GM10847 (cell line): Measurements from ENCODE around the gene HPSE2.

ENCODE experiments used
- POLR2A ChIP-seq: IDR thresholded peaks from 2 replicates; pipeline ENCODE4 v1.6.1; 2011; ENCODE audit not compliant: insufficient read length; ENCODE audit errors: extremely low read depth

HPSE2 gene

DNA sequence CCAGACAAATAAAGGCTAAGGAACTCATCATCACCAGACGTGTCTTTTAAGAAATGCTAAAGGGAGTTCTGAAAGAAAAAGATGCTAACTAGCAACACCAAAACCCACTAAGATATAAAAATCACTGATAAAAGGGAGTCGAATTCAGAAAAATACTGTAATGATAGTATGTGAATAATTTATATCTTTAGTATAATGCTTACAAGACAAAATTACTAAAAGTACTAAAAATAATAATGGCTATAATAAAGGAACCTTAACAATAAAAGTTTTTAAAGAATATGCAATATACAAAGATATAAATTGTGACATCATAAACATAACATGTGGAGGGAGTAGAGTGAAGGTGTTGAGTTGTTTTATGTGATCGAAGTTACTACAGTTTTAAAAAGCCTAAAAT, 28.3 kb downstream of the HPSE2 start:
- no peak for TF ChIP-seq POLR2A

DNA sequence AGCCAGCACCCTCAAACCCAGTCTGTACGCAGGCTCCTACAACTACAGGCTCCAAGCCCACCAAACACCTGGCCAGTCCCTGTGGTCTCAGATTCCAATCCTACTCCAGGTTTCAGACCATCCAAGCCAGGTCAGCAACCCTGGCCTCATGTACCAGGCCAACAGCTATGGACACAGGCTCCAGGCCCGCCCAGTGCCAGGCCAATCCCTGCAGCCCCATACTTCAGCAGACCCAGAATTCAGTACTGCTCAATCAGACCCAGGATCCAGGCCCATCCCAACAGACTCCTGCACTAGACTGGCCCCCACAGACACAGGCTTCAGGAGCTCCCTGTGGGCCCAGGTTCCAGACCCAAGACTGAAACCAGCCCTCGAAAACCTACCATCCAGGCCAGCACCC, 32.3 kb downstream of the HPSE2 start:
- TF ChIP-seq POLR2A, result no peak

DNA sequence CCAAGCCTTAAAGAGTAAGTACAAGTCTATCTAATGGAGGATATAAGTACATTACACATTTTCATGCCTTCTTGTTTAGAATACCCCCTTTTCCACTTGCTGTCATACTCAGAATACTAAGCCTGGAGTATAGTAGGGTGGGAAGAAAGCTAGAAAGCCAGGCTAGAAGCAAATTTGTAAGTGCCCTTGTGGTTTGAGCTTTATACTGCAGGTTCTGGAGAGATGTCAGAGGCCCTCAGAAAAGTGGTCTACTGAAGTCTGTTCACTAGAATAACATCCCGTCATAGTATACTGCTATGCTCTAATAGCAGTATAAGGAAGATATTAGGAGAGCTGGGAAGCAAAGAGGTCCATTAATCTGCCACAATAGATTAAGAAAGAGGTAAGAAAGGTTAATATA, 62.7 kb downstream of the HPSE2 start:
- TF ChIP-seq POLR2A, result no peak

DNA sequence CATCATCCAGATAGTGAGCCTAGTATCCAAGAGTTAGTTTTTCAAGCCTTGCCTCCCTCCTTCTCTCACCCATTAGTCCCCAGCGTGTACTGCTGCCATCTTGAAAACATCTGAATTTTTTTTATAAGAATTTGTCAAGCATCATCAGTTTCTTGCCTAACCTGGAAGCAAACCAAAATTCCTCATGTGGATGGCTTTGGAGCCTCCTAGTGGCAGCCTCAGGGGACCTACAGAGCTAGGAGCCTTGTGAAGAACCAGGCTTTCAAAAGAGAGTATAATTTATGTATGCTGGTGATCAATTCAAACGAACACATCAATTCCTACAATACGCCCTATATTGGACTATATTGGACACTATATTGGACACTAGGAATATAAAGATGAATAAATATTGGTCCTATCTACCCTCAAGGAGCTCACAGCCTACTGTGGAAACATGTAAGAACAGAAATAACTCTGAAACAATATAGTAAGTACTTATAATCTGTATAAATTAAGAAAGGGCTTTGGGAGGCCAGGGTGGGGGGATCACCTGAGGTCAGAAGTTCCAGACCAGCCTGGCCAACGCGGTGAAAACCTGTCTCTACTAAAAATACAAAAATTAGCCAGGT, 63.4 kb downstream of the HPSE2 start:
- TF ChIP-seq POLR2A, result no peak

DNA sequence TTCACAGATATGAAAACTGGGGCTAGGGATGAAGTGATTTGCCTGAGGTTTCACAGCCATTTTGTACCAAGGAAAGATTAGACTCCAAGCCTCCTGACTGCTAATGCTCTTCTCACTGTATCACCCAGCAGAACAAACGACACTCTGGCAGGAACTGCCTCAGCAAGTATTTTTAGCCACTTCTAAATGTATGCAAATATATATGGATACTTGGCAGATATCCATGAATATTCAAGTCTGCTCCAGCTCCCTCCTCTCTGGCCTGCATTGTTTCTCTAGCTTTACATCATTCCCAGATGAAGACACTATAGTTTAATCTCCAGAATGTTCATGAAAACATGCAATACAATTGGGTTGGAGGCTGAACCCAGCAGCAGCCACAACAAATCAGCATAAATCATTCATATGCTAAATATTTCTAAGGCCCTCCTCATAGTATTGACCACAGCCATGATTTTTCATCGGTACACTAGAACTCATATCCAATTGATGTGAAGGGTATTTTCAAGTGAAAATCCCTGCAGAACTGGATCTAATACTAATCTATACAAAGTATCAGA, 65.5 kb downstream of the HPSE2 start:
- TF ChIP-seq POLR2A, result no peak

DNA sequence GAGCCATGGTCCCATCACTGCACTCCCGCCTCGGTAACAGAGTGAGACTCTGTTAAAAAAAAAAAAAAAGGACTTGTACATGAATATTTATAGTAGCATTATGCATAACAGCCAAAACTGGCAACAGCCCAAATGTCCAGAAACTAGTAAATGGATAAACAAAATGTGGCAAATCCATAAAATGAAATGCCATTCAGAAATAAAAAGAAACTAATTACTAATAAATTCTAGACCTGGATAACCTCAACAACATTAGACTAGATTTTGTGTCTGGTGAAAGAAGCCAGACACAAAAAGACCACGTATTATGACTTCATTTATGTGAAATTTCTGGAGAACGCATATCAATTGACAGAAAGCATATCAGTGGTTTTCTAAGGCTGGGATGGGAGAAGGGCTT, 74.5 kb downstream of the HPSE2 start:
- TF ChIP-seq POLR2A, result no peak

DNA sequence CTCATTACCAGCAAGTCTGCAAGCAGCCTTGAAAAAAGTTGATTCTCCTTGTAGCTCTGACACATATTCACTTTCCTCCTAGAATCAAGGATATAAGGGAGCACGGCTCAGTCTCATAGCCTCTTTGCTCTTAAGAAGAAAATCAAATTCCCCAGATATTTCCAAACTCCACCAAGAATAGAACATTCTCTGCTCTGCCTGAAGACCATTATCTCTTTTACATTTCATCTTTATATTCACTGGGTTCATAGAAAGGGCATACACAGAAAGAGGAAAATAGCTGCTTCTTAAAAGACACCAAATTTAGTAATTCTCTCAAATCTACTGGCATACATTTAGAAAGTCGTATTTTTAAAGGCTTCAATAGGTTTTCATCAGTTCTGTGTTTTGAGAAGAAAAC, 92.0 kb downstream of the HPSE2 start:
- no peak for TF ChIP-seq POLR2A

DNA sequence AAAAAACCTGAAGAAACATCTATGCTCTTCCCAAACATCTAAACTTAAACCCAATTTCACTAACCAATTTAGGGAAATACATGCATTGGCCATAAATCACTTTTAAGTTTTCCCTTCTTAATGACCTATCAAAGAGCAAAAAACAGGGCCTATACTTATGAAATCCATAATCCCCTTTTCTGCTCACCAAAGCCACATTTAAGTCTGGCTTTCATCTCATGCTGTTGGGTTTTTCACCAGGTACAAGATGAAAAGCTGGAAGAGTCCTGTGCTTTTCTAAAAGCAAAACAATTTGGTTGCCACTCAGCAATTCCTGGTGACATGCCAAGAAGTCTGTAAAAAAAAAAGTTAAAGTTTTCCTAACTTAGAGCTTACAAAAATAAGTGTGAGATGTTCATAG, 92.6 kb downstream of the HPSE2 start:
- no peak for TF ChIP-seq POLR2A

DNA sequence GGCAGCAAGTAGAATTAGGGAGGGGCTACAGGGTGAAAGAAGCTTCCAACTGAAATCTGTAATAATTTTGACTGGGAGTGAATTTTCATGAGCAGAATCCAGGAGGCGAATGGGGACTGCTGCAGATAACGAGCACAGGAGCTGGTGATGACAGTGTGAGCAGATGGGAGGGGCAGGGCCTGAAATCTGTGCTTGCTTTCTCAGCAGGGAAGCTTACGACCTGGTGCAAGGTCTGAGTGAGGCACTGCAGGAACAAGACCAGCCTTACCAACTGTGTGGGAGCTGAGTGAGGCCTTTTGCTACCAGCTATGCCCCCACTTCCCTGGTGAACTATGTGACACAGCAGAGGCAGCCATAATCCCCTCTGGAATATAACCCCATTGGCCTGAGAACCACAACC, 109.8 kb downstream of the HPSE2 start:
- TF ChIP-seq POLR2A, result no peak

DNA sequence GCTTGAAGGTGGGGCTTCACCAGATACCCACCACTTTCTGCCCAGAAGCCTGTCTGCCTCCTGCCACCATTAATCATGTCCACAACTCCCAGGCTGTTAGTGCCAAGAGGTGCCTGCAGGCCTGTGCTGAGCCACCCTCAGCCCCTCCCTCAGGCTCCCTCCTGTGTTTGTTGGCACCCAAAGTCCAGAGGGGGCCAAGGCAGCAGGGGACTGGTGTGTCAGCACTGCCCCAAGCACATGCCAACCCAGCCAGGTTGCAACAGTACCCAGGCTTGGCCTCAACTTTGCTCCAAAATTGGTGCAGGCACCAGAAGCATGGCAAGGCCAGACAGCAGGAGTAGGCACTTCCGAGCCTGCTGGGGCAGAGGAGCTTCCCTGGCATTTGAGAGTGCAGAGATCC, 111.3 kb downstream of the HPSE2 start:
- no peak for TF ChIP-seq POLR2A

DNA sequence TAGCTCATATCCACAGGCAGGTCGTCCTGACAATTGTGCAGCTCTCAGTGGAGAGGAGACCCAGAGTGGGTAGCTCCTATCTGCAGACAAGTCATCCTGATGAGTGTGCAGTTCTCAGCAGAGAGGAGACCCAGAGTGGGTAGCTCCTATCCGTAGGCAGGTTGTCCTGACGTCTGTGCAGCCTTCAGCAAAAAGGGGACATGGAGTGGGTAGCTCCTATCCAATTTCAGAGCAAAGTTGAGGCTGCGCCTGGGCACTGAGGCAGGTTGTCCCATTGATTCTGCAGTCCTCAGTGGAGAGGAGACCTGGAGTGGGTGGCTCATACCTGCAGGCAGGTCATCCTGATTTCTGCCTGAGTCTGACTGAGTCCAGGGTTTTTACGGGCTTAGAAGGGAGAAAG, 111.8 kb downstream of the HPSE2 start:
- TF ChIP-seq POLR2A, result no peak

DNA sequence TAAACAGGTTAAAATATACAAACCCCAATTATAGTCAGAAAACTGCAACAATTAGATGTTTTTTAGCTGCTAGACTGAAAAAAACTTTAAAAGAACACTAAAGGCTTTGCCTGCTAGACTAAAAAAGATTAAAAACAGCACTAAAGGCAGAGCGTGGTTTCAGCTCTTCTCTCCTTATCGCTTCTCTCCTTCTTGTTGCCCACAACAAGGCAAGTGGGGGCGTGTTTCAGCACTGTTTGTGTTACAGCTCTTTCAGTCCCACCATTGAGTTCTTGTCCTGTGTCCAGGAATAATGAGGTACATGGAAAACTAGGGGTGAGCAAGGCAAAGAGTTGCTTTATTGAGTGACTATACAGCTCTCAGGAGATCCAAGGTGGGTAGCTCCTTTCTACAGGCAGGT, 112.3 kb downstream of the HPSE2 start:
- TF ChIP-seq POLR2A, result no peak

DNA sequence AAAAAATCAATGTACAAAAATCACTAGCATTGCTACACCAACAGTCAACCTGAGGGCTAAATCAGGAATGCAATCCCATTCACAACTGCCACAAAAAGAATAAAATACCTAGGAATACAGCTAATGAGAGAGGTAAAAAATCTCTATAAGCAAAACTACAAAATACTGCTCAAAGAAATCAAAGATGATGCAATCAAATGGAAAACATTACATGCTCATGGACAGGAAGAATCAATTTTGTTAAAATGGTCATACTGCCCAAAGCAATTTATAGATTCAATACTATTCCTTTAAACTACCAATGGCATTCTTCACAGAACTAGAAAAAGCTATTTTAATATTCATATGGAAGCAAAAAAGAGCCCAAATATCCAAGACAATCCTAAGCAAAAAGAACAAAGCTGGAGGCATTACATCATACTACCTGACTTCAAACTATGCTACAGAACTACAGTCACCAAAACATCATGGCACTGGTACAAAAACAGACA, 116.3 kb downstream of the HPSE2 start:
- TF ChIP-seq POLR2A, result no peak

DNA sequence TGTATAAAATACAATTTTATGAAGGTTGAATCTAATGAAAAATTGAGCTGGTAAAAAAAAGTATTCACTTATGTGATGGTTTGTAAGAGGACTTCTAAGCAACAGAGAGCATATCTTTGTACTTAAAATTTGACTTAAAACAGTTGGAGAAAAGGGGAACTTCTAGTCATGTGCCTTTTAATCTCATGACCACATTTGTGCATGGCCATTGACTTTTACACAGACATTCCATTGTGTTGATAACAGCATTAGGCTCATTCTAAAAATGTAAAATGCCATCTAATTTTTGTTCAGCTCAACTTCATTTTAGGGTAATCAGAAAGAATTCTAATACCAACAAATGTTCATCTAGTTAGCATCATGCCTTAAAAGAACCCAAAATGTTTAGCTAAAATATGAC, 119.9 kb downstream of the HPSE2 start:
- TF ChIP-seq POLR2A, result no peak

DNA sequence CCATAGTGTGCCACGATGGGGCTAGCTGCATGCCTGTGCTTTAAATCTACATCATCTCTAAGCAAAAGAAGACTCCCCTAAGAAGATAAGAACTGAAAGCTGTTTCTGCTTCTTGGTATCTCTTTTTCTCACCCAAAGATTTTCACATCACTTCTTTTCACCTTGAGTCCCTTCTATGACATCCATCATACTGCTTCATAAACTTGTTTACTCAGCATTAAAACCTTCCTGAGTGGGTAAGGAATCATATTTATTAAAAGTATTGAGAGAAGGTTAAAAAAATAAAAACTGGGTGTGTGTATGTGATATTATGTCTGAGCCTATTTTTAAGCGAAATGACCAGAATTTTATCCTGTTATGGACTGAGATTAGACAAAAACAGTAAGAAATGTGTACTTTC, 150.3 kb downstream of the HPSE2 start:
- no peak for TF ChIP-seq POLR2A

DNA sequence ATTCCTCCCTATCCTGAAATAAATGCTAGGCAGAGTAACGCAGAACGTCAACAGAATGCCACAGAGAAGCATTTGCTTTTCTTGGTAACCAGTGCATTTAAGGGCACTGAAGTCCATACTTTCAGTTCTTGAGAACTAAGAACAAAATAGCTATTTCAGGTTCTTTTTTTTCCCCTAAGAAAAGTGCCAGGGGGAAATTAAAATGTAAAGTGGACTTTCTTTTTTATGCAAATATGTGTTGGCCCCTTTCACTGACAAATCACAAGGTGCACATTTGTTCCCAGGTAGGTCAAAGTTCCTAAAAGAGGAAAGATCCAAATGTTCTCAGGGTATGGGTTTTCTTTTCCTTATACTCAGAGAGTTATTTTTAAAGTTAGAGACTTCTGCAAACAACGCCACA, 151.5 kb downstream of the HPSE2 start:
- TF ChIP-seq POLR2A, result no peak

DNA sequence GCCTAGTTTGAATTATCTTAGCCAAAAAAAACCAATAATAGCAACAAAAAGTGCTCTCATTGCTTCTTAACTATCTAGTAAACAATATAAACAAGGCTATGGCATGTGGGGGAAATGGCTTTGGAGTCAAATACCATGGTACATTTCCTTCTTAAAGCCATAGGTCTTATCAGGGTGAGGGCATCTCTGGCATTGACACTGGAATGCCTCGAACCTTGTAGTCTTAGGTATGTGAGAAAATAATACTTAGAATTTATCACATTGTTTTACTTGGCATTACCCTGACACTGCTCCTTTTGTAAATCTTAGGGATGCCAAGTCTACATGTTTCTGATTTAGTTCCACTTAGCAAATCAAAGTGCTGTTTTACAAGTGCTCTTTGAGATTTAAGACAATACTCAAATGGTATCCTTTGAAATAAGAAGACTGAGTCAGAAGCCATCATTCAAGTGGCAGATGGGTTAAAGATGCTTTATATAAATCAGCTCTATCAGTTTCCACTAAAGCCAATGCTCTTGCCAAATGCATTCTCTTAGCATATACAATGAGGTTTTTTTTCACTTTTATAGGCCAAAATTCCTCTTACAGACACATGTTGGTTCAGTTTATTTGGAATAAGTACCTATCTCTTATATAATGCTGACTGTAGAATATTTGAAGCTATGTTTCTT, 155.2 kb downstream of the HPSE2 start:
- TF ChIP-seq POLR2A, result no peak
